K562 (cell line): ENCODE measurements around the gene MRTFB. TPM values are rescaled to one million over a fixed set of nuclear protein-coding genes. Genes with fewer than 3 reads are reported as not detected.
A peak's percentile ranks its signal among the peaks of the same experiment; 100 is the strongest.

ENCODE experiments used
- DEAF1 ChIP-seq: fragments of 450-650 bp; formaldehyde crosslinking; IDR thresholded peaks from 2 replicates; pipeline ENCODE4 v1.4.0; 2020; ENCODE audit warnings: mild to moderate bottlenecking, moderate library complexity
- FOXK2 ChIP-seq, 2 experiments: fragments of 450-650 bp; IDR thresholded peaks in 1 of 2; conservative IDR thresholded peaks in 1 of 2; 2 replicates each; pipeline ENCODE4 v1.6.1; 2016; ENCODE audit warnings: low read depth in 2 of 2, mild to moderate bottlenecking in 1 of 2
- MEIS2 ChIP-seq: fragments of 450-650 bp; IDR thresholded peaks from 2 replicates; pipeline ENCODE4 v1.6.1; 2014; ENCODE audit warnings: mild to moderate bottlenecking; ENCODE audit not compliant: partially characterized antibody
- REST ChIP-seq, 2 experiments: fragments of 450-650 bp; formaldehyde crosslinking in 1 of 2; IDR thresholded peaks; 2 replicates each; pipeline versions ENCODE4 v1.4.0 to v1.6.1; 2014 to 2020; ENCODE audit warnings: mild to moderate bottlenecking in 2 of 2, borderline replicate concordance in 1 of 2, low read depth in 1 of 2
- STAG1 ChIP-seq: sonication (generic); formaldehyde crosslinking; IDR thresholded peaks from 2 replicates; pipeline ENCODE4 v1.5.0; 2020; ENCODE audit warnings: missing genetic modification reagents, borderline replicate concordance
- polyA plus RNA-seq, 8 experiments: library from polyadenylated mRNA; depleted of rRNA in 4 of 8; stranded (reverse) in 5 of 8; unstranded in 3 of 8; fragments of >200 nt; fragmentation: Nextera tagmentation in 2 of 8; fragmentation: Illumina TruSeq in 1 of 8; extraction: Ambion mirVana in 2 of 8; extraction: Trizol in 1 of 8; gene quantifications; 2 replicates each; pipeline versions ENCODE4 v1.2.1 to v1.2.3, GENCODE V29; 2011 to 2014; ENCODE audit warnings: inconsistent platforms in 1 of 8, missing spikeins in 1 of 8
- total RNA-seq, 7 experiments: library from RNA; depleted of rRNA in 6 of 7; stranded (reverse); fragments of >200 nt in 6 of 7; fragmentation: Illumina TruSeq in 2 of 7; extraction: Trizol in 2 of 7; gene quantifications; 2 replicates each; pipeline versions ENCODE4 v1.2.1 to v1.2.3, GENCODE V29; 2011 to 2021; ENCODE audit warnings: low replicate concordance in 1 of 7
- TF ChIP-seq, protein P1 (sequence below): fragments of 450-650 bp; IDR thresholded peaks from 2 replicates; pipeline ENCODE4 v1.6.1; 2016; ENCODE audit warnings: borderline replicate concordance

MRTFB gene
- total and polyA plus RNA-seq, 9 of the 15 experiments (the other 6 are each of a cell fraction or from before 2014, with no cell fraction given) = 2.2 to 12.7 (median 7.0) TPM

- TF ChIP-seq, protein P1, sequence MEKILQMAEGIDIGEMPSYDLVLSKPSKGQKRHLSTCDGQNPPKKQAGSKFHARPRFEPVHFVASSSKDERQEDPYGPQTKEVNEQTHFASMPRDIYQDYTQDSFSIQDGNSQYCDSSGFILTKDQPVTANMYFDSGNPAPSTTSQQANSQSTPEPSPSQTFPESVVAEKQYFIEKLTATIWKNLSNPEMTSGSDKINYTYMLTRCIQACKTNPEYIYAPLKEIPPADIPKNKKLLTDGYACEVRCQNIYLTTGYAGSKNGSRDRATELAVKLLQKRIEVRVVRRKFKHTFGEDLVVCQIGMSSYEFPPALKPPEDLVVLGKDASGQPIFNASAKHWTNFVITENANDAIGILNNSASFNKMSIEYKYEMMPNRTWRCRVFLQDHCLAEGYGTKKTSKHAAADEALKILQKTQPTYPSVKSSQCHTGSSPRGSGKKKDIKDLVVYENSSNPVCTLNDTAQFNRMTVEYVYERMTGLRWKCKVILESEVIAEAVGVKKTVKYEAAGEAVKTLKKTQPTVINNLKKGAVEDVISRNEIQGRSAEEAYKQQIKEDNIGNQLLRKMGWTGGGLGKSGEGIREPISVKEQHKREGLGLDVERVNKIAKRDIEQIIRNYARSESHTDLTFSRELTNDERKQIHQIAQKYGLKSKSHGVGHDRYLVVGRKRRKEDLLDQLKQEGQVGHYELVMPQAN = peak; percentile 38; the same call in 1 of the 2 replicates
- TF ChIP-seq FOXK2 (conservative IDR thresholded peaks at IDR 0.05 in 1 of 2, IDR thresholded peaks at IDR 0.05 in 1 of 2; ENCODE audit: low read depth in 2 of 2) (0 out of 4 replicates have a peak, but pooled peaks of 1 of the 2 experiments have one; percentile 23), DEAF1 (peak; percentile 34; the same call in 1 of the 2 replicates), STAG1 (peak; percentile 41; the same call in 1 of the 2 replicates), REST (IDR thresholded peaks at IDR 0.05; ENCODE audit: borderline replicate concordance) (peak; percentile 53; the same call in 1 of the 2 replicates), REST (CRISPR knock-in tag; IDR thresholded peaks at IDR 0.05; ENCODE audit: low read depth) (no peak), MEIS2 (peak; percentile 7)
These were observed 213.9 kb downstream of the MRTFB start (continued) for GRCh38 chr16:14284930-14285512.
